Subcutaneous abdominal adipose tissue (tissue), 5 donors: ENCODE measurements around the gene RGL4.
"Not testable (repeated sequence)": the region's sequence is repeated elsewhere in the genome, so short reads cannot be mapped to it uniquely, and the experiment has no call there.

ENCODE experiments used
- H3K27ac ChIP-seq: one replicate; pipeline ENCODE4 v1.7.0; 2013; ENCODE audit warnings: low read depth, mild to moderate bottlenecking, inconsistent platforms, low read length, moderate library complexity
- H3K27me3 ChIP-seq, 5 donors: one replicate each; pipeline ENCODE4 v1.7.0; 2013; ENCODE audit warnings: low read length in 5 of 5, inconsistent platforms in 1 of 5; ENCODE audit not compliant: control insufficient read depth in 5 of 5, insufficient read depth in 4 of 5
- H3K36me3 ChIP-seq, 5 donors: one replicate each; pipeline ENCODE4 v1.7.0; 2013; ENCODE audit warnings: low read length in 5 of 5; ENCODE audit not compliant: control insufficient read depth in 5 of 5, insufficient read depth in 5 of 5
- H3K4me1 ChIP-seq, 5 donors: one replicate each; pipeline ENCODE4 v1.7.0; 2013; ENCODE audit warnings: low read length in 5 of 5, mild to moderate bottlenecking in 3 of 5, moderate library complexity in 1 of 5; ENCODE audit not compliant: control insufficient read depth in 5 of 5, insufficient read depth in 5 of 5
- H3K4me3 ChIP-seq, 5 donors: one replicate each; pipeline ENCODE4 v1.7.0; 2013; ENCODE audit warnings: low read length in 5 of 5, low read depth in 1 of 5
- H3K9ac ChIP-seq, 5 donors: one replicate each; pipeline ENCODE4 v1.7.0; 2013; ENCODE audit warnings: low read length in 5 of 5, mild to moderate bottlenecking in 4 of 5, moderate library complexity in 3 of 5
- H3K9me3 ChIP-seq, 5 donors: one replicate each; pipeline ENCODE4 v1.7.0; 2013; ENCODE audit warnings: low read length in 5 of 5; ENCODE audit not compliant: control insufficient read depth in 5 of 5
- donor health status: healthy.
- donor health status: healthy.
- donor health status: healthy.
- donor health status: healthy.
- donor health status: healthy.

The RGL4 gene

GRCh38 chr22:23670378-23671295, 20.2 kb upstream of the RGL4 start:
- H3K36me3 ChIP-seq = peaks cover 0 to 3% (median 0%) of the 10 kb centered on the region in 5 donors
- no peak overlapping the region for H3K9ac ChIP-seq
- H3K4me1 ChIP-seq = peaks cover 0 to 2% (median 1%) of the 10 kb centered on the region in 5 donors
- H3K9me3 ChIP-seq = no peaks in the 10 kb centered on the region
- no peaks in the 10 kb centered on the region for H3K27me3 ChIP-seq
- no peak overlapping the region for H3K27ac ChIP-seq
- no peak overlapping the region for H3K4me3 ChIP-seq

- H3K36me3 ChIP-seq, H3K9me3 ChIP-seq, H3K9ac ChIP-seq, H3K27me3 ChIP-seq, H3K4me3 ChIP-seq, H3K4me1 ChIP-seq, H3K27ac ChIP-seq: not testable (repeated sequence)
These were observed 19.4 kb upstream of the RGL4 start for GRCh38 chr22:23671387-23671786.

DNA sequence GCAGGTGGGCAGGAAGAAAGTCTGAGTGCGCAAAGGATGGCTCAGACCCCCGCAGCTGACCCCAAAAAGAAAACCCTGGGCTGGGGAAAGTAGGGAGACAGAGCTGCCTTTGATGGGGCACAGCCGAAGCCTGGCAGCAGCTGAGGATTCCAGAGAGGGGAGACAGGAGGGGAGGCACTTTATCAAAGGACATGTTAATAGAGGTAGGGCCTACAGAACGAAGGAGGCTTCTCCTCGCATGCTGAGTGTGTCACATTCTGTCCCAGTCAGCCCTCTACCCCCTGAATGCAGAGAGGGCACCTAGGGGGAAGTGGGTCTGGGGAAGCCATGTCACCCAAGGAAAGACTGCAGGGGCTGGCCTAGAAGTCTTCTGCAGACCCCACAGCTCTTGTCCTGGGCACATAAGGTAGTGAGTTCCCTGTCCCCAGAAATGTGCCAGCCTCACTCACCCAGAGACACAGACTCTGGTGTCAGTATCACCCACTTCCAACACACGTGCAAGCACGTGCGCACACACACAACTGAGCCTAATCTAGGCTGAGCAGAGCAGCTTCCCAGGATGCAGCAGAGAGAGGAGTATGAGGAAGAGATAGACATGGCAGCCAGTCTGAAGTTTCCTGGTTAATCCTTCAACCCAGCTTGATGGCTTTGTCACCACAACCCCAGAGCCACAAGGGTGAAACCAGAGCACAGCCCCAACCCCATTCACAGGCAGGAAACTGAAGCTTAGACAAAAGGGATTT, 18.3 kb upstream of the RGL4 start:
- H3K27ac ChIP-seq, H3K27me3 ChIP-seq: not testable (repeated sequence)

DNA sequence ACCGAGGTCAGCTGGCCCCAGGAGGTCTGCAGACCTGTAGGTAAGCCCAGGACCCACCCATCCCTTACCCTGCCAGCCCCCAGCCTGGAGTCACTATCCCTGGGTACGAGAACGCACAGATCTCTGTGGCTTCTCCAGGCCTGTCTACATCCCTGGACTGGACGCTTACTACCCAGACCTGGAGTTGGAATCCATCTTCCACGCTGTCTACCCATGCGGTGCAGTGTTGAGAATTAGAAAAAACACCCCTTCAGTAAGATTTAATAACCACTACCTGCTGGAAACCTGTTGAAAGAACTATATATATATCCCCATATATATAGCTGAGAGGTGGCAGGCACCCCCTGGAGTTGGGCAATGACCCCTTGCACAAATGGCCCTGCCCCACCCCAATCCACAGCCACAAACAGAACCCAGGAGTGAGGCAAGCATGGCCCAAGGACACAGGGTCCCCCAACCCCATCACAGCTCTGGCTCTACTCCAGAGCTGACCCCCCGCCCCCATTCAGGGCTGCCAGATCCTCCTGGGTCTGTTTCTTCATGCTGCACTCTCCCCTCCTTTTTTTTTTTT, 17.7 kb upstream of the RGL4 start:
- H3K36me3 ChIP-seq = peaks cover 0 to 3% (median 0%) of the 10 kb centered on the region in 5 donors
- no peak overlapping the region for H3K4me3 ChIP-seq
- H3K27ac ChIP-seq = no peak overlapping the region
- no peaks in the 10 kb centered on the region for H3K27me3 ChIP-seq
- peaks cover 0 to 10% (median 7%) of the 10 kb centered on the region in 5 donors for H3K4me1 ChIP-seq
- no peaks in the 10 kb centered on the region for H3K9me3 ChIP-seq
- no peak overlapping the region for H3K9ac ChIP-seq

More for the DNA sequence above, 18.3 kb upstream of the RGL4 start:
- not testable (repeated sequence) for H3K9ac ChIP-seq, H3K4me3 ChIP-seq, H3K9me3 ChIP-seq, H3K36me3 ChIP-seq
- H3K4me1 ChIP-seq = peaks cover 0 to 10% (median 7%) of the 10 kb centered on the region in 5 donors

- Histone ChIP-seq H3K27ac (no peak overlapping the region), H3K36me3 (peaks cover 0 to 3% (median 0%) of the 10 kb centered on the region in 5 donors), H3K4me1 (peaks cover 0 to 10% (median 7%) of the 10 kb centered on the region in 5 donors), H3K4me3 (no peak overlapping the region), H3K9ac (no peak overlapping the region), H3K9me3 (no peaks in the 10 kb centered on the region), H3K27me3 (no peaks in the 10 kb centered on the region)
These were observed 16.8 kb upstream of the RGL4 start for GRCh38 chr22:23673826-23674690.

GRCh38 chr22:23674886-23675501, 15.8 kb upstream of the RGL4 start:
- H3K36me3 ChIP-seq, H3K9me3 ChIP-seq, H3K27me3 ChIP-seq, H3K9ac ChIP-seq, H3K4me3 ChIP-seq, H3K27ac ChIP-seq: not testable (repeated sequence)
- H3K4me1 ChIP-seq = peaks cover 0 to 10% (median 7%) of the 10 kb centered on the region in 5 donors

DNA sequence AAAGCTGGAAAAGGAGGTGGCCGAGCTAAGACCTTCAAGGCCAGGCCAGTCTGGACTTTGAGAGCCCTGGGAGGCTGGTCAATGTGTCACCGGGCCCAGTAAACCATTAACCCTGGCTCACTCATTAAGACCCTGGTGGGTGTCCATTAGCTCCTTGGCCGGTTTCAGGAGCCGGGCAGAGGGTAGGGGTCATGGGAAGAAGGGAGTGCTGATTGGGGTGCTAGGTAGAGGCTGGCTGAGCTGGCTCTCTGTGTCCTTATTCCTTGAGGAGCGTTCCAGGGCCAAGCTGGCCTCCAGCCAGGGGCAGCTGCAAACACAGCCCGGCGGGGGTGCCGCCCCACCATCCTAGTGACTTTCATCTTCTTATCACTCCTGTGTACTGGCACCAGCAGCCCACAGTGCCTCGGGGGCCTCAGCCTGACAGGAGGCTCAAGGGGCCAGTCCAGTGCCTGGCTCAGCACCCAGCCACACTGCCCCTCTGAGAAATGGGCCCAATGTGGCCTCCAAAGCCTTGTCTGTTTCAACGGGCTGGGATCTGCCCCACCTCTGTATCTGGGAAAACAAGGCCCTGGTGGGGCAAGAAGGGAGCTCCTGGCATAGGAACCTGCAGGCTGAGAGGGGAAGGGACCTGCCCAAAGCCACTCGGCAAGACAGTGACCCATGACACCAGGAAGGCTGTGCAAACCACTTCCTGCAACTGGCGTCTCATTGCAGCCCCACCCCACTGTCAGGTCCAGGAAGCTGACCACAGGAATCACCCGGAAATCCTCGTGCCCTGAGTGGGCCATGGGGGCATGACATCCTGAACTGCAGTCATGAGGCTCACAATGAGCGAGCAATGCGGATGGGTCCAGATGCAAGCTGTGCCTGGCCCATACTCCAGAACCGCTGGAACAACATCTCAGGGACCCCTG, 15.1 kb upstream of the RGL4 start:
- H3K27me3 ChIP-seq = no peaks in the 10 kb centered on the region
- no peaks in the 10 kb centered on the region for H3K9me3 ChIP-seq
- H3K4me3 ChIP-seq = no peak overlapping the region
- no peak overlapping the region for H3K9ac ChIP-seq
- no peak overlapping the region for H3K27ac ChIP-seq
- peaks cover 0 to 10% (median 7%) of the 10 kb centered on the region in 5 donors for H3K4me1 ChIP-seq
- H3K36me3 ChIP-seq = peaks cover 0 to 6% (median 3%) of the 10 kb centered on the region in 5 donors

GRCh38 chr22:23676841-23677700, 13.7 kb upstream of the RGL4 start:
- H3K4me1 ChIP-seq = peaks cover 0 to 10% (median 7%) of the 10 kb centered on the region in 5 donors
- H3K36me3 ChIP-seq = peaks cover 4 to 12% (median 9%) of the 10 kb centered on the region in 5 donors
- not testable (repeated sequence) for H3K4me3 ChIP-seq, H3K27ac ChIP-seq, H3K9ac ChIP-seq, H3K27me3 ChIP-seq, H3K9me3 ChIP-seq
